ENCODE measurements around the gene TOMM22.

The TOMM22 gene

DNA sequence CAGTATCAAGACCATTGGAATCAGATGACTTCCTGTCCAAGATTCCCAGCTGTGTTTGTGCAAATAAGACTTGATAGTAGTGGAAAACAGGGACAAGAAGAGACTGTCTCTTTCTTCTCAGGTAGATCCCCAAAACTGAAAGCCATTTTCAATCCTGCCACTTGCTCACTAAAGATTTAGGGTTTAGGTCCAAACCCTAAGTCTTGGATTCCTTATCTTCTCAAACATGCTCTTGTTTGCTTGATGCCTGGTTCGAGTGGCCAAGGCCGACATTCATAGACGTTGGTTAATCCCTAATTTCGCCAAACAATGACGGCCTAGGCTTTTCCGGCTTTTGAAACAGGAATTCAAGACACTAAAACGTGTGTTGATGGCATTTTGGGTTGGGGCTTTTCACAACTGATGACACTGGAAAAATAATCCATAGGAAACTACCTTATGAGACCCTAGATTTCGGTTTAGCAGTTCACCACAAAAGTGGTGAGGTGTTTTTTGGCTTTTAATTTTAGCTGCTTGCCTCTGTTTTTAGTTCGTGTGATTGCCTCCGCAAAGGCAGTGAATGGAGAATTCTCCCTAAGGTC is 23.0 kb downstream of the TOMM22 start:
- TF ChIP-seq ISL1 (CRISPR knock-in tag; IDR thresholded peaks at IDR 0.05): no peak
- TF ChIP-seq ZFP3 (CRISPR knock-in tag; IDR thresholded peaks at IDR 0.05): no peak
- no peak for TF ChIP-seq ZNF8 (CRISPR knock-in tag; IDR thresholded peaks at IDR 0.05)
- no peak for TF ChIP-seq ZNF565 (CRISPR knock-in tag; conservative IDR thresholded peaks at IDR 0.05; ENCODE audit: low read depth)
- TF ChIP-seq, protein P1, sequence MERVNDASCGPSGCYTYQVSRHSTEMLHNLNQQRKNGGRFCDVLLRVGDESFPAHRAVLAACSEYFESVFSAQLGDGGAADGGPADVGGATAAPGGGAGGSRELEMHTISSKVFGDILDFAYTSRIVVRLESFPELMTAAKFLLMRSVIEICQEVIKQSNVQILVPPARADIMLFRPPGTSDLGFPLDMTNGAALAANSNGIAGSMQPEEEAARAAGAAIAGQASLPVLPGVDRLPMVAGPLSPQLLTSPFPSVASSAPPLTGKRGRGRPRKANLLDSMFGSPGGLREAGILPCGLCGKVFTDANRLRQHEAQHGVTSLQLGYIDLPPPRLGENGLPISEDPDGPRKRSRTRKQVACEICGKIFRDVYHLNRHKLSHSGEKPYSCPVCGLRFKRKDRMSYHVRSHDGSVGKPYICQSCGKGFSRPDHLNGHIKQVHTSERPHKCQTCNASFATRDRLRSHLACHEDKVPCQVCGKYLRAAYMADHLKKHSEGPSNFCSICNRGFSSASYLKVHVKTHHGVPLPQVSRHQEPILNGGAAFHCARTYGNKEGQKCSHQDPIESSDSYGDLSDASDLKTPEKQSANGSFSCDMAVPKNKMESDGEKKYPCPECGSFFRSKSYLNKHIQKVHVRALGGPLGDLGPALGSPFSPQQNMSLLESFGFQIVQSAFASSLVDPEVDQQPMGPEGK (CRISPR knock-in tag; IDR thresholded peaks at IDR 0.05; ENCODE audit: borderline replicate concordance): no peak
- TF ChIP-seq ZNF70 (CRISPR knock-in tag; IDR thresholded peaks at IDR 0.05): no peak
- TF ChIP-seq, protein P2, sequence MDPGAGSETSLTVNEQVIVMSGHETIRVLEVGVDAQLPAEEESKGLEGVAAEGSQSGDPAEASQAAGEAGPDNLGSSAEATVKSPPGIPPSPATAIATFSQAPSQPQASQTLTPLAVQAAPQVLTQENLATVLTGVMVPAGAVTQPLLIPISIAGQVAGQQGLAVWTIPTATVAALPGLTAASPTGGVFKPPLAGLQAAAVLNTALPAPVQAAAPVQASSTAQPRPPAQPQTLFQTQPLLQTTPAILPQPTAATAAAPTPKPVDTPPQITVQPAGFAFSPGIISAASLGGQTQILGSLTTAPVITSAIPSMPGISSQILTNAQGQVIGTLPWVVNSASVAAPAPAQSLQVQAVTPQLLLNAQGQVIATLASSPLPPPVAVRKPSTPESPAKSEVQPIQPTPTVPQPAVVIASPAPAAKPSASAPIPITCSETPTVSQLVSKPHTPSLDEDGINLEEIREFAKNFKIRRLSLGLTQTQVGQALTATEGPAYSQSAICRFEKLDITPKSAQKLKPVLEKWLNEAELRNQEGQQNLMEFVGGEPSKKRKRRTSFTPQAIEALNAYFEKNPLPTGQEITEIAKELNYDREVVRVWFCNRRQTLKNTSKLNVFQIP (CRISPR knock-in tag; IDR thresholded peaks at IDR 0.05; ENCODE audit: borderline replicate concordance, low read depth): no peak
- no peak for ATAC-seq

DNA sequence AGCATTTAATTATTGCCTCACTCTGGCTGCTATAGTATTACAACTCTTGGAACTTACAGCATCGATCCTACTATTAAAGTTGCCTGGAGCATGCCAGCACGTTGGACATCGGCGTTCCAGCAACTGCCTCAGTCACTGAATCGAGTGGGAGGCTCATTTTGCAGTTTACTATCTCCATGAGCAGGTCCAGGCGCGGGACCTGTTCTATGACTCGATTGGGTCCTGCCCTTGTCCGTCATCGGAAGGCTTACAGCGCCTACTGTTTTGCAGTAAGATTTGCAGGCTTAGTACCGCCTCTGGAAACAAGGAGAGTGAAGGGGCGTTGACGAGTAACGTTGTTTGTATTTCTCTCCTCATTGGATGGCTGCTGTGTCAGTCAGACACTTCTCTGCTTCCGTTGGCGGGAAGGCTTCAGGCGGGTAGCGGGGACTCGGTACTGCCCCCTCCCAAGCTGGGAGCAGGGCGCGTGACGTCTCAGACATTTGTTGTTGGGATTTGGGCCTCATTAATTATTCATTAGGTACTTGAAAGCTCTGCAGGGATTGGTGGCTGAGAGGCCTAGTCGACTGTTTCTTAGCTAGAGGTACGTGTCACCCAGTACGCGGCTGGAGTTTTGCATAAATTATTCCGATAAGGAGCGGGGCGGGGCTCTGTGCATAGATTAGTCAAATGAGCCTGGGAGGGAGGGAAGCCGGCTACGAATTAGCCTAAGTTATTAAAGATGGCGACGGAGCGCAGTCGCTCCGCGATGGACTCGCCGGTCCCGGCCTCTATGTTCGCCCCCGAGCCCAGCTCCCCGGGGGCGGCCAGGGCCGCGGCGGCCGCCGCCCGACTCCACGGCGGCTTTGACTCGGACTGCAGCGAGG is 23.7 kb downstream of the TOMM22 start, which contains the start of gene GTPBP1:
Gene GTPBP1, plus strand, starts transcription at position 710 of the 866 bp plus-strand sequence. Its CDS starts 12 bp downstream, at position 722.
- ATAC-seq: peak; percentile 92
- TF ChIP-seq ZNF8 (CRISPR knock-in tag; IDR thresholded peaks at IDR 0.05): no peak
- TF ChIP-seq BACH2 (CRISPR knock-in tag; IDR thresholded peaks at IDR 0.05; ENCODE audit: borderline replicate concordance): no peak
- no peak for TF ChIP-seq TOX (CRISPR knock-in tag; IDR thresholded peaks at IDR 0.05; ENCODE audit: borderline replicate concordance)
- TF ChIP-seq, protein P3, sequence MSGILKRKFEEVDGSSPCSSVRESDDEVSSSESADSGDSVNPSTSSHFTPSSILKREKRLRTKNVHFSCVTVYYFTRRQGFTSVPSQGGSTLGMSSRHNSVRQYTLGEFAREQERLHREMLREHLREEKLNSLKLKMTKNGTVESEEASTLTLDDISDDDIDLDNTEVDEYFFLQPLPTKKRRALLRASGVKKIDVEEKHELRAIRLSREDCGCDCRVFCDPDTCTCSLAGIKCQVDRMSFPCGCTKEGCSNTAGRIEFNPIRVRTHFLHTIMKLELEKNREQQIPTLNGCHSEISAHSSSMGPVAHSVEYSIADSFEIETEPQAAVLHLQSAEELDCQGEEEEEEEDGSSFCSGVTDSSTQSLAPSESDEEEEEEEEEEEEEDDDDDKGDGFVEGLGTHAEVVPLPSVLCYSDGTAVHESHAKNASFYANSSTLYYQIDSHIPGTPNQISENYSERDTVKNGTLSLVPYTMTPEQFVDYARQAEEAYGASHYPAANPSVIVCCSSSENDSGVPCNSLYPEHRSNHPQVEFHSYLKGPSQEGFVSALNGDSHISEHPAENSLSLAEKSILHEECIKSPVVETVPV (CRISPR knock-in tag; IDR thresholded peaks at IDR 0.05): no peak
- TF ChIP-seq, protein P1 (CRISPR knock-in tag; IDR thresholded peaks at IDR 0.05; ENCODE audit: borderline replicate concordance): no peak
- no peak for TF ChIP-seq RARB (CRISPR knock-in tag; IDR thresholded peaks at IDR 0.05)

DNA sequence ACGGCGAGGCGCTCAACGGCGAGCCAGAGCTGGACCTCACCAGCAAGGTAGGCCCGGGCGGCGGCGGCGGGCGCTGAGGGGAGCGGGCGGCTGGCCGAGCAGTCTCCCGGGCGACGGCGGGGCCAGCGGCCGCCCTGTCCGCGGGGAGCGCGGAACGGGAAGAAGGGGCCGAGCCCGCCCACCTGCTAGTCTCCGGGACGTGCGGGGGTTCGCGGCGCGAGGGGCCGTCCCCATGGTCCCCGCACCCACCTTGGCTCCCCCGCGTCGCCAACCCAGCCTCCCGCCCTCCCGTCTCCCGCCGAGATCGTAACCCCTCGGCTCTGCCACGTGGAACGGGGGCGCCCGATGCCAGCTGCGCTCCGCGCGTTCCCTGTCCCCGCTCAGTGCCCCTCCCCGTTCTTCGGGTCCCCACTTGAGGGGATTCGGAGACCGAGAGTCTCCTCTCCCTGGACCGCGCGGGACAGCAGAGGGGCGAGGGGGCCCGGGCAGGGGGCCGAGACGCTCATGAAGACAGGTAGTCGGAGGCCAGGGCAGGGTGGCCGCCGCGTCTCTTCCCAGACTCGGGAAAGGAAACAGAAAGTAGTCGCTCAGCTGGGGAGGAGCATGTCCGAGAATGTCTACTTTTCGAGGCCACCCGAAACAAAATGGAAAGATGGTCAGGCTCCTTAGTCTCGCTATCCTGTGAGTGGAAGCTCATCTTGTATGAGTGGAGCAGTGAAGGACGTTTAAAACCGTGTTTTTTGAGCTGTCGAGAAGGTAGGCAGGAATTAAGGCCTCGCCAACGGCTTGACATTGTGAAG is 24.5 kb downstream of the TOMM22 start:
- peak; percentile 16 for ATAC-seq
- TF ChIP-seq, protein P1 (CRISPR knock-in tag; IDR thresholded peaks at IDR 0.05; ENCODE audit: borderline replicate concordance): no peak
- TF ChIP-seq PPARA (CRISPR knock-in tag; IDR thresholded peaks at IDR 0.05; ENCODE audit: borderline replicate concordance) (no peak), RARB (CRISPR knock-in tag; IDR thresholded peaks at IDR 0.05) (no peak), ISL1 (CRISPR knock-in tag; IDR thresholded peaks at IDR 0.05) (no peak), ZNF565 (CRISPR knock-in tag; conservative IDR thresholded peaks at IDR 0.05; ENCODE audit: low read depth) (no peak), OSR1 (CRISPR knock-in tag; IDR thresholded peaks at IDR 0.05) (no peak), SNAI2 (CRISPR knock-in tag; IDR thresholded peaks at IDR 0.05) (no peak), TCF4 (CRISPR knock-in tag; IDR thresholded peaks at IDR 0.05; ENCODE audit: borderline replicate concordance) (no peak), GLIS3 (CRISPR knock-in tag; IDR thresholded peaks at IDR 0.05) (no peak), ZNF70 (CRISPR knock-in tag; IDR thresholded peaks at IDR 0.05) (no peak), CSDC2 (CRISPR knock-in tag; IDR thresholded peaks at IDR 0.05) (no peak), ZNF8 (CRISPR knock-in tag; IDR thresholded peaks at IDR 0.05) (no peak), TOX (CRISPR knock-in tag; IDR thresholded peaks at IDR 0.05; ENCODE audit: borderline replicate concordance) (no peak)

Measured in SK-N-SH treated with all-trans-retinoic acid at 6 μM for 48 hours (cell line).